ENCODE data around the gene MACF1.

MACF1 gene

DNA sequence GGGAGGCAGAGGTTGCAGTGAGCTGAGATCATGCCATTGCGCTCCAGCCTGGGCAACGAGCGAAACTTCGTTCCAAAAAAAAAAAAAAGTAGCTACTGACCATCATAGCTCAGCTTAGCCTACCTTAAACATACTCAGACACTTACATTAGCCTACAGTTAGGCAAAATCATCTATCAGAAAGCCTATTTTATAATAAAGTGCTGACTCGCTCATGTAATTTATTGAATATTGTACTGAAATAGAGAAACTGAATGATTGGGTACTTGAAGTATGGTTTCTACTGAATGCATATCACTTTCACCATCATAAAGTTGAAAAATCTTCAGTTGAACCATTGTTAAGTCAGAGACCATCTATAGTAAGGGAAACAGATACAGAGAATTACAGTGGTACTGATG lies 193.0 kb downstream of the MACF1 start:
- DNase-seq: no peak

- DNase-seq: peak; percentile 99
Observed at GRCh38 chr1:39398278-39399021, 194.0 kb downstream of the MACF1 start.

DNA sequence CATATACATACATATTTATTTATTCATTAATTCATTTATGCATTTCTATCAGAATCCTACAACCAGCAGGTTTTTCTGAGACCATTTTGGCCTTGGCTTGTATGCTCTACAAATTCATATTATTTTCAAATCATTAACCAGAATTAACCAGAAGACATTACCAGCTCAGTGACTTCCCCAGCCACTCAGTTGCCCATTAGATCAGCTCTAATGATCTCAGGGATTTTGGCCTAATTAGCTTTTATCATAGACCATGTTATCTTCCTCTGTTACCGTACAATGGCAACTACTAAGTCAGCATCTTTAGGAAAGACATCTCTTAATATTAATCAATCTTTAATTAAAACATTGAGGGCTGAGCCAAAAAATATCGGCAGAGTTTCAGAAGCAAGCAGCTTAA lies 196.6 kb downstream of the MACF1 start:
- no peak for DNase-seq

DNA sequence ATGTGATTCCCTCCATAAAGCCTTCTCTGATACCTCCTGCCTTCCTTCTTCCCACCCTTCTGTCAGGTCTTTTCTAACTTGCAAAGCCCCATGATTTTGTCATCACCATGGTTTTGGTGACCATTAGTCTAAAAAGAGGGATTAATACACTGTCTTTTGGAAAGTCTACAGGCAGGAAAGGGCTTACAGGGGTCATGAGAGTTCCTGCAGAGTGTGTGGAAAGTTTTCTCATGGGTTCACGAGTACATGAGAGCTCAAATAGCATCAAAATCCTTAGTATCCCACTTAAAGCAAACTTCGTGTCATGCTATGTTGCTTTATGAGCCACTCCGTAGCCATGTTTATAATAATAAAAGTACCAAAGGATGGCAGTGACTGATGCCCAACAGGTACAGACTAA lies 200.4 kb downstream of the MACF1 start:
- no peak for DNase-seq

GRCh38 chr1:39405358-39405757 lies 200.9 kb downstream of the MACF1 start:
- no peak for DNase-seq

GRCh38 chr1:39406533-39407450 lies 202.3 kb downstream of the MACF1 start:
- peak; percentile 55 for DNase-seq

GRCh38 chr1:39407510-39407895 lies 203.0 kb downstream of the MACF1 start:
- DNase-seq: no peak

GRCh38 chr1:39407896-39408640 lies 203.6 kb downstream of the MACF1 start:
- DNase-seq: no peak

GRCh38 chr1:39408641-39409054 lies 204.2 kb downstream of the MACF1 start:
- peak; percentile 97 for DNase-seq

GRCh38 chr1:39409055-39409816 lies 204.7 kb downstream of the MACF1 start:
- DNase-seq: peak; percentile 78

DNA sequence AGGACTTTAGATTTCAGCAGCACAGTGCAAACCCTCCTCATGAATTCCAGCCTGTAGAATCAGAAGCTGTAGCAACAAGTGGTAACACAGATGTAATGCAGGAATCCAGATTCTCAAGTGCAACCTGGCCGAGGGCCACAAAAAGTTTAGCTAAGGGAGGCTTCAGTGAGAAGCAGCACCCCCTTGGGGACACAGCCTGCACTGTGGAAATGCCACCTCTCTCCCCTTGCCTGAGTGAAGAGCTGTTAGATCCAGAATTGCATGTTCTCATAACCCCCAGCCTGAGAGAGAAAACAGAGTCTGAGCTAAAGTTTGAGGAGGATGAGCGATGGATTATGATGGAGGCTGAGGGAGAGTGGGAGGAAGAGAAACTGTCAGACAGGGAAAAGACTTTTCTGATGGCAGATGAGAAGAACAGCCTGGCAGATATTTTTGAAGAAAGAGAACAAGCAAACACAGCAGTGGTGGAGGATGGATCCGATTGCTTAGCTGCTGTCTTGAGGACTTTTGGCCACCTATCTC lies 206.5 kb downstream of the MACF1 start:
- peak; percentile 90 for DNase-seq

DNA sequence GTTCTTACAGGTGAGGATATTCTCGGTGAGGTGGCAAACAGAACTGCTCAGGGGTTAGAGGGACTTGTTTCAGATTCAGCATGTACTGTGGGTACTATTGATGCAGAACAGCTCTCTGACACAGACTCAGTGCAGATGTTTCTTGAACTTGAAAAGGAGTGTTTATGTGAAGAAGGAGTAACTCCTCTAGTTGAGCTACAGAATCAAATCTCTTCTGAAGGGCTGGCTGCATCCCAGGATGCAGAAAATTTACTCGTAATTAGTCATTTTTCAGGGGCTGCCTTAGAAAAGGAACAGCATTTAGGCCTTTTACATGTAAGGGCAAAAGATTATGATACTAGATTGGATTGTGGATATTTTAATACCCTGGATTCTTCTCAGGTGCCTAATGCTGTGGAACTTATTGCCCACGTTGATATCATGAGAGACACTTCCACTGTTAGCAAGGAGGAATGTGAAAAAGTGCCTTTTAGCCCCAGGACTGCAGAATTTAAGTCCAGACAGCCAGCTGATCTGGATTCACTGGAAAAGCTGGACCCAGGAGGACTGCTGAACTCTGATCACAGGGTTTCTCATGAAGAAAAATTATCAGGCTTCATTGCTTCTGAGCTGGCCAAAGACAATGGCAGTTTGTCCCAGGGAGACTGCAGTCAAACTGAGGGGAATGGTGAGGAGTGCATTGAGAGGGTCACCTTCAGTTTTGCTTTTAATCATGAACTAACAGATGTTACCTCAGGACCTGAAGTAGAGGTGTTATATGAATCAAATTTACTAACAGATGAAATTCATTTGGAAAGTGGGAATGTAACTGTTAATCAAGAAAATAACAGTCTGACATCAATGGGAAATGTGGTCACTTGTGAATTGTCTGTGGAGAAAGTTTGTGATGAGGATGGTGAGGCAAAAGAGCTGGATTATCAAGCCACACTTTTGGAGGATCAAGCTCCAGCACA lies 207.3 kb downstream of the MACF1 start:
- no peak for DNase-seq

- no peak for DNase-seq
Observed at GRCh38 chr1:39412892-39413291, 208.4 kb downstream of the MACF1 start.

DNA sequence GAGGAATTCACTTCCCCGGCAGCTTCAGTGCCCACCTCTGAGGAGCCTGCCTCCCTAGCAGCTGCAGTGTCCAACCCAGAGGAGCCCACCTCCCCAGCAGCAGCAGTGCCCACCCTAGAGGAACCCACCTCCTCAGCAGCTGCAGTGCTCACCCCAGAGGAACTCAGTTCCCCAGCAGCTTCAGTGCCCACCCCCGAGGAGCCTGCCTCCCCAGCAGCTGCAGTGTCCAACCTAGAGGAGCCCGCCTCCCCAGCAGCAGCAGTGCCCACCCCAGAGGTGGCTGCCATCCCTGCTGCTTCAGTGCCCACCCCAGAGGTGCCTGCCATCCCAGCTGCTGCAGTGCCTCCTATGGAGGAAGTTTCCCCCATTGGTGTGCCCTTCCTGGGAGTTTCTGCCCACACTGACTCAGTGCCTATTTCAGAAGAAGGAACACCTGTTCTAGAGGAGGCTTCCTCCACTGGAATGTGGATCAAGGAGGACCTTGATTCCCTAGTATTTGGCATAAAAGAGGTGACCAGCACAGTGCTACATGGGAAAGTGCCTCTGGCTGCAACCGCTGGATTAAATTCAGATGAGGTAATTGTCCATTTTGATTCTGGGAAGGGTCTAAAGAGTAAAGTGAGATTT lies 209.5 kb downstream of the MACF1 start:
- no peak for DNase-seq

GRCh38 chr1:39415553-39415952 lies 211.1 kb downstream of the MACF1 start:
- no peak for DNase-seq

- DNase-seq: no peak
Observed at GRCh38 chr1:39416609-39417008, 212.1 kb downstream of the MACF1 start.

GRCh38 chr1:39418236-39418635 lies 213.7 kb downstream of the MACF1 start:
- DNase-seq: no peak

- DNase-seq: no peak
Observed at GRCh38 chr1:39420493-39420892, 216.0 kb downstream of the MACF1 start.

DNA sequence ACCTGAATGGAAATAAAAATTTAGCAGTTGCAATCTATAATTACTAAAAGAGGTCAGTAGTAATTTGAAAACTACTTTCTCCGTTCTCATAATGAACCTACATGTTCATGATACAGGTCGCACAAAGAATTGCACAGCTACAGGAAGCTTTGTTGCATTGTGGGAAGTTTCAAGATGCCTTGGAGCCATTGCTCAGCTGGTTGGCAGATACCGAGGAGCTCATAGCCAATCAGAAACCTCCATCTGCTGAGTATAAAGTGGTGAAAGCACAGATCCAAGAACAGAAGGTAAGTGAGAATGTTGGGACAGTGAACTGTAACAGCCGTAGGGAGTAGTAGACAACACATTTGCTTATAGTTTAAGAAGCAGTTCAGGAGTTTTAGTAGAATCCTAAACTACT lies 218.1 kb downstream of the MACF1 start:
- no peak for DNase-seq

DNA sequence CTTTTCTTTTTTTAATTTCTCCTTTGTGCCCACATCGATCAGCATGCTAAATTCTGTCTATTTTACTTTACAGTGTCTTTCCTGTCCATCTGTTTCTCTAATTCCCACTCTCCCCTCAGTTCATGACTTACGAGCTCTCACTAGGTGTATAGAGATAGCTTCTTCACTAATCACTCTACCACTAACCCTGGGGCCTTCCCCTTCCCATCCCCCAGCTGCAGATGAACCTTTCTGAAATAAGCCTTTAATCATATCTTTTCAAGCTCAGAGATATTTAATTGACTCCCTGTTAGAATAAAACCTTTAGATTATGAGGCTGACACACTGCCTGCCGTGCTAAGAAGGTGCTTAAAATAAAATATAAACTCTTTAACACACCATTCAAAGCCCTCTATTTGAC lies 220.7 kb downstream of the MACF1 start:
- no peak for DNase-seq

- no peak for DNase-seq
Observed at GRCh38 chr1:39425634-39426033, 221.1 kb downstream of the MACF1 start.
